ENCODE results near the gene CEP350.

DNA sequence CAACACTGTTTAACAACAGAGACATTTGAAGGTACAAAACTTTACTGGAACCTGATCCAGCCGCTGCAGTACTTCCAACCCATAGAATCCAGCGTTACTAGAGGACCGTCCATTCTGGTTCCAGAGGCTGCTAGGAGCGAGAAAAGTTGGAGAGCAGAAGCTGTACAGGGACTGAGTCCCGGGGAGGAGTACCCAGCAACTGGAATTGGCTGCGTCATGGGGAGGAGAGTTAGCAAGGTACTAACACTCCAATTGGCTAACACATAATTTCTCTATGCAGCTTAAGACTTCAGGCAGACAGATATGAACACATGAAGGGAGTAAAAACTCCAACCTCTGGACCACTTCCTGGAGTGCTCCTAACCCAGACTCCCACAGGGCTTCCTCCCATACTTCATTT, 198.0 kb downstream of the CEP350 start:
- TF ChIP-seq, protein P1, sequence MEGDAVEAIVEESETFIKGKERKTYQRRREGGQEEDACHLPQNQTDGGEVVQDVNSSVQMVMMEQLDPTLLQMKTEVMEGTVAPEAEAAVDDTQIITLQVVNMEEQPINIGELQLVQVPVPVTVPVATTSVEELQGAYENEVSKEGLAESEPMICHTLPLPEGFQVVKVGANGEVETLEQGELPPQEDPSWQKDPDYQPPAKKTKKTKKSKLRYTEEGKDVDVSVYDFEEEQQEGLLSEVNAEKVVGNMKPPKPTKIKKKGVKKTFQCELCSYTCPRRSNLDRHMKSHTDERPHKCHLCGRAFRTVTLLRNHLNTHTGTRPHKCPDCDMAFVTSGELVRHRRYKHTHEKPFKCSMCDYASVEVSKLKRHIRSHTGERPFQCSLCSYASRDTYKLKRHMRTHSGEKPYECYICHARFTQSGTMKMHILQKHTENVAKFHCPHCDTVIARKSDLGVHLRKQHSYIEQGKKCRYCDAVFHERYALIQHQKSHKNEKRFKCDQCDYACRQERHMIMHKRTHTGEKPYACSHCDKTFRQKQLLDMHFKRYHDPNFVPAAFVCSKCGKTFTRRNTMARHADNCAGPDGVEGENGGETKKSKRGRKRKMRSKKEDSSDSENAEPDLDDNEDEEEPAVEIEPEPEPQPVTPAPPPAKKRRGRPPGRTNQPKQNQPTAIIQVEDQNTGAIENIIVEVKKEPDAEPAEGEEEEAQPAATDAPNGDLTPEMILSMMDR (conservative IDR thresholded peaks at IDR 0.05 in 1 of 2, IDR thresholded peaks at IDR 0.05 in 1 of 2; ENCODE audit: extremely low read depth in 1 of 2, insufficient read depth in 1 of 2, low read depth in 1 of 2, low read length in 2 of 2): no peak
- TF ChIP-seq EZH2 (IDR thresholded peaks at IDR 0.05; ENCODE audit: borderline replicate concordance, low read length): no peak
